HFF-Myc (cell line): Measurements from ENCODE around the gene CD47.

Experiments
- DNase-seq: peaks from one replicate; pipeline ENCODE4 v3.0.0-alpha.2; 2011; ENCODE audit warnings: low read depth; ENCODE audit errors: extremely low read depth
- H3K4me3 ChIP-seq: replicated peaks from 2 replicates; pipeline ENCODE4 v1.5.1; 2011; ENCODE audit warnings: low read depth, mild to moderate bottlenecking, control low read depth, low read length
- CTCF ChIP-seq: IDR thresholded peaks from 2 replicates; pipeline ENCODE4 v1.5.1; 2012; ENCODE audit warnings: mild to moderate bottlenecking, low read depth, low read length, control low read depth; ENCODE audit errors: missing control alignments

The CD47 gene

GRCh38 chr3:108085810-108086350, 5.0 kb downstream of the CD47 start:
- DNase-seq: no peak
- TF ChIP-seq CTCF: no peak
- no peak overlapping the region for H3K4me3 ChIP-seq

DNA sequence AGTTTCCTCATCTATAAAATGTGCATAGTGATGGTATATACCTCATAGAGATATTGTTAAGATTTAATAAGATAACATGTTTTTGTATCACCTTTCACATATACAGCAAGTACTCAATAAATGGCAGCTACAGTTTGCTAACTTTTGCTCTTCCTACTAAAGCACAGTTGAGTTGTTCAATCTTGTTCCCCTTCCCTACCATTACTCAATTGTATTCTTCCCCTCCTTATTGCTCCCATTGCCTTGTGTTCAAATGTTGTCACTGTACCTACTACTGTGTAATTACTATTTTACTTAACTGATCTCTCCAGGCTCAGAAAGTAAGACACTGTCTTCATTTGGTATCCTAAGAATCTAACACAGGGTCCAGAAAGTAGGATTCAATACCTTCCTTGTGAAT, 5.5 kb downstream of the CD47 start:
- DNase-seq: no peak
- no peak overlapping the region for H3K4me3 ChIP-seq
- no peak for TF ChIP-seq CTCF

GRCh38 chr3:108079877-108080276, 11.0 kb downstream of the CD47 start:
- no peak for TF ChIP-seq CTCF
- no peak overlapping the region for H3K4me3 ChIP-seq
- DNase-seq: no peak

GRCh38 chr3:108079043-108079442, 11.8 kb downstream of the CD47 start:
- DNase-seq: no peak
- H3K4me3 ChIP-seq: no peak overlapping the region
- TF ChIP-seq CTCF: no peak

GRCh38 chr3:108076564-108076963, 14.3 kb downstream of the CD47 start:
- no peak for TF ChIP-seq CTCF
- no peak for DNase-seq
- no peak overlapping the region for H3K4me3 ChIP-seq

DNA sequence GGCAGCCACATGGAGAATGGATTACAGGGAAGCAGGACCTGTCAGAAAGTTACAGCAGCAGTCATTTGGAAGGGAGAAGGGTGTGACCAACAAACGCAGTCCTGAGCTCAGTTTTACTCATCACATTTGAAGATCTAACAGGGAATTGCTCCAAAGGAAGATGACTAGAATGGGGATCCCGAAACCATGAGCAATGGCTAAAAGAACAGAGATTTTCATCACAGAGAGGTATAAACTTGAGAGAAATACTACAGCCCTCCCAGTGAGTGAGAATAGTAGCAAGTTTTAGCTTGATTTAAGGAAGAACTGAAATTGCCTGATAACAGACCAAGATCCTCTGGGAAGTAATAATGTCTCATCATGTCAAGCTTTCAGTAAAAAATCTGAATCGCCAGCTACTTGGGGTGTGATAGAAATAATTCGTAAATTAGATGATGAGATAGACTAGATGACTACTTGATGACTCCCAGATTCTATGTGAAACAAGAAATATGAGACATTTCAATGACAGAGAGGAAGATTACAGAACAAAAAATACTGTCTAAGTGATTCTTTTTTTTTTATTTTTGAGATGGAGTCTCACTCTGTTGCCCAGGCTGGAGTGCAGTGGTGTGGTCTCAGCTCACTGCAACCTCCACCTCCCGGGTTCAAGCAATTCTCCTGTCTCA, 16.9 kb downstream of the CD47 start:
- DNase-seq: no peak
- no peak for TF ChIP-seq CTCF
- no peak overlapping the region for H3K4me3 ChIP-seq

- H3K4me3 ChIP-seq: no peak overlapping the region
- no peak for TF ChIP-seq CTCF
- DNase-seq: no peak
These were observed 19.5 kb downstream of the CD47 start for GRCh38 chr3:108071368-108071767.
